ENCODE results near the gene CFAP298.

Gene CFAP298

GRCh38 chr21:32581732-32582131, 30.4 kb downstream of the CFAP298 start:
- H3K4me1 ChIP-seq (ENCODE audit: control insufficient read depth in 2 of 2, insufficient read depth in 1 of 2, low read depth in 1 of 2, low read length in 2 of 2), result no peaks in the 10 kb centered on the region
- no peak overlapping the region for H4K8ac ChIP-seq (ENCODE audit: low read depth, low read length)
- no peak overlapping the region for H2BK15ac ChIP-seq (ENCODE audit: low read length)
- WGBS, 2 donors (ENCODE audit: extremely low coverage in 2 of 2, insufficient read length in 2 of 2, insufficient replicate concordance in 1 of 2), result no CpG with 5 or more reads among the region's 13 CpGs
- H3K27me3 ChIP-seq (ENCODE audit: control insufficient read depth in 3 of 3, insufficient read depth in 3 of 3, low read depth in 1 of 3, low read length in 3 of 3), result no peaks in the 10 kb centered on the region
- no peak overlapping the region for H3K4ac ChIP-seq (ENCODE audit: low read length)
- H3K36me3 ChIP-seq (replicated peaks in 1 of 2; ENCODE audit: control insufficient read depth in 2 of 2, insufficient read depth in 2 of 2, low read length in 2 of 2), result no peaks in the 10 kb centered on the region
- no peak overlapping the region for H3K9ac ChIP-seq (ENCODE audit: low read depth, low read length, poor library complexity)
- H3K23ac ChIP-seq (ENCODE audit: low read depth, low read length, poor library complexity), result no peak overlapping the region
- no peak overlapping the region for H3K18ac ChIP-seq (ENCODE audit: low read length)
- no peak overlapping the region for H4K91ac ChIP-seq (ENCODE audit: low read depth, low read length, poor library complexity)
- no peak overlapping the region for H3K27ac ChIP-seq (replicated peaks; ENCODE audit: low read length)
- H3K9me3 ChIP-seq (replicated peaks in 1 of 2; ENCODE audit: control insufficient read depth in 2 of 2, insufficient read depth in 1 of 2, low read depth in 1 of 2, low read length in 2 of 2), result no peaks in the 10 kb centered on the region
- H3K79me1 ChIP-seq (ENCODE audit: low read depth, low read length), result peaks cover 2% of the 10 kb centered on the region
- H2AFZ ChIP-seq (ENCODE audit: low read length), result no peak overlapping the region
- H3K4me2 ChIP-seq (ENCODE audit: insufficient read depth, low read length, poor library complexity, severe bottlenecking), result no peak overlapping the region
- no peak overlapping the region for H3K4me3 ChIP-seq (ENCODE audit: low read length in 2 of 2)
- H2BK120ac ChIP-seq (ENCODE audit: low read depth, low read length), result no peak overlapping the region
- H3K14ac ChIP-seq (ENCODE audit: low read length), result no peak overlapping the region
- no peak overlapping the region for H2BK5ac ChIP-seq (ENCODE audit: low read length)
- H2AK5ac ChIP-seq (ENCODE audit: low read depth, low read length), result no peak overlapping the region
- no peak for DNase-seq (ENCODE audit: low spot score)
- no peak overlapping the region for H2BK12ac ChIP-seq (ENCODE audit: low read length)

- H3K14ac ChIP-seq (ENCODE audit: low read length), result no peak overlapping the region
- H3K36me3 ChIP-seq (replicated peaks in 1 of 2; ENCODE audit: control insufficient read depth in 2 of 2, insufficient read depth in 2 of 2, low read length in 2 of 2), result no peaks in the 10 kb centered on the region
- no peak overlapping the region for H2AFZ ChIP-seq (ENCODE audit: low read length)
- no peak overlapping the region for H3K23ac ChIP-seq (ENCODE audit: low read depth, low read length, poor library complexity)
- no peak for DNase-seq (ENCODE audit: low spot score)
- no peak overlapping the region for H3K9ac ChIP-seq (ENCODE audit: low read depth, low read length, poor library complexity)
- H3K27ac ChIP-seq (replicated peaks; ENCODE audit: low read length), result no peak overlapping the region
- H4K91ac ChIP-seq (ENCODE audit: low read depth, low read length, poor library complexity), result no peak overlapping the region
- no peaks in the 10 kb centered on the region for H3K4me1 ChIP-seq (ENCODE audit: control insufficient read depth in 2 of 2, insufficient read depth in 1 of 2, low read depth in 1 of 2, low read length in 2 of 2)
- no peak overlapping the region for H3K4me3 ChIP-seq (ENCODE audit: low read length in 2 of 2)
- no CpG with 5 or more reads among the region's 13 CpGs for WGBS, 2 donors (ENCODE audit: extremely low coverage in 2 of 2, insufficient read length in 2 of 2, insufficient replicate concordance in 1 of 2)
- H2BK120ac ChIP-seq (ENCODE audit: low read depth, low read length), result no peak overlapping the region
- H3K4ac ChIP-seq (ENCODE audit: low read length), result no peak overlapping the region
- H2BK15ac ChIP-seq (ENCODE audit: low read length), result no peak overlapping the region
- peaks cover 2% of the 10 kb centered on the region for H3K79me1 ChIP-seq (ENCODE audit: low read depth, low read length)
- no peak overlapping the region for H3K4me2 ChIP-seq (ENCODE audit: insufficient read depth, low read length, poor library complexity, severe bottlenecking)
- H3K9me3 ChIP-seq (replicated peaks in 1 of 2; ENCODE audit: control insufficient read depth in 2 of 2, insufficient read depth in 1 of 2, low read depth in 1 of 2, low read length in 2 of 2), result no peaks in the 10 kb centered on the region
- no peaks in the 10 kb centered on the region for H3K27me3 ChIP-seq (ENCODE audit: control insufficient read depth in 3 of 3, insufficient read depth in 3 of 3, low read depth in 1 of 3, low read length in 3 of 3)
- H2AK5ac ChIP-seq (ENCODE audit: low read depth, low read length), result no peak overlapping the region
- no peak overlapping the region for H2BK12ac ChIP-seq (ENCODE audit: low read length)
- H2BK5ac ChIP-seq (ENCODE audit: low read length), result no peak overlapping the region
- no peak overlapping the region for H3K18ac ChIP-seq (ENCODE audit: low read length)
- no peak overlapping the region for H4K8ac ChIP-seq (ENCODE audit: low read depth, low read length)
These were observed 31.2 kb downstream of the CFAP298 start for GRCh38 chr21:32580949-32581348.

GRCh38 chr21:32578107-32578691, 34.0 kb downstream of the CFAP298 start:
- Histone ChIP-seq H3K14ac (ENCODE audit: low read length) (no peak overlapping the region), H3K9me3 (replicated peaks in 1 of 2; ENCODE audit: control insufficient read depth in 2 of 2, insufficient read depth in 1 of 2, low read depth in 1 of 2, low read length in 2 of 2) (no peaks in the 10 kb centered on the region), H2BK120ac (ENCODE audit: low read depth, low read length) (no peak overlapping the region), H2AFZ (ENCODE audit: low read length) (peak overlapping the region; percentile 72), H2BK12ac (ENCODE audit: low read length) (no peak overlapping the region), H3K79me1 (ENCODE audit: low read depth, low read length) (no peaks in the 10 kb centered on the region), H2BK5ac (ENCODE audit: low read length) (no peak overlapping the region), H3K27ac (replicated peaks; ENCODE audit: low read length) (no peak overlapping the region), H3K4me2 (ENCODE audit: insufficient read depth, low read length, poor library complexity, severe bottlenecking) (no peak overlapping the region), H4K91ac (ENCODE audit: low read depth, low read length, poor library complexity) (no peak overlapping the region), H3K4ac (ENCODE audit: low read length) (no peak overlapping the region), H3K4me3 (ENCODE audit: low read length in 2 of 2) (no peak overlapping the region), H3K18ac (ENCODE audit: low read length) (peak overlapping the region; percentile 81), H3K36me3 (replicated peaks in 1 of 2; ENCODE audit: control insufficient read depth in 2 of 2, insufficient read depth in 2 of 2, low read length in 2 of 2) (no peaks in the 10 kb centered on the region), H3K4me1 (ENCODE audit: control insufficient read depth in 2 of 2, insufficient read depth in 1 of 2, low read depth in 1 of 2, low read length in 2 of 2) (no peaks in the 10 kb centered on the region), H3K23ac (ENCODE audit: low read depth, low read length, poor library complexity) (peak overlapping the region; percentile 82), H3K27me3 (ENCODE audit: control insufficient read depth in 3 of 3, insufficient read depth in 3 of 3, low read depth in 1 of 3, low read length in 3 of 3) (peaks cover 0 to 11% (median 0%) of the 10 kb centered on the region in 3 experiments), H3K9ac (ENCODE audit: low read depth, low read length, poor library complexity) (peak overlapping the region; percentile 12), H4K8ac (ENCODE audit: low read depth, low read length) (no peak overlapping the region), H2AK5ac (ENCODE audit: low read depth, low read length) (no peak overlapping the region), H2BK15ac (ENCODE audit: low read length) (no peak overlapping the region)
- no CpG with 5 or more reads among the region's 15 CpGs for WGBS, 2 donors (ENCODE audit: extremely low coverage in 2 of 2, insufficient read length in 2 of 2, insufficient replicate concordance in 1 of 2)
- no peak for DNase-seq (ENCODE audit: low spot score)

- Histone ChIP-seq H2AK5ac (ENCODE audit: low read depth, low read length) (no peak overlapping the region), H3K79me1 (ENCODE audit: low read depth, low read length) (no peaks in the 10 kb centered on the region), H3K4me1 (ENCODE audit: control insufficient read depth in 2 of 2, insufficient read depth in 1 of 2, low read depth in 1 of 2, low read length in 2 of 2) (no peaks in the 10 kb centered on the region), H2BK5ac (ENCODE audit: low read length) (no peak overlapping the region), H3K4me3 (ENCODE audit: low read length in 2 of 2) (no peak overlapping the region), H3K18ac (ENCODE audit: low read length) (no peak overlapping the region), H3K4ac (ENCODE audit: low read length) (no peak overlapping the region), H2BK15ac (ENCODE audit: low read length) (no peak overlapping the region), H2BK12ac (ENCODE audit: low read length) (no peak overlapping the region), H3K36me3 (replicated peaks in 1 of 2; ENCODE audit: control insufficient read depth in 2 of 2, insufficient read depth in 2 of 2, low read length in 2 of 2) (no peaks in the 10 kb centered on the region), H3K9ac (ENCODE audit: low read depth, low read length, poor library complexity) (no peak overlapping the region), H4K91ac (ENCODE audit: low read depth, low read length, poor library complexity) (no peak overlapping the region), H3K23ac (ENCODE audit: low read depth, low read length, poor library complexity) (no peak overlapping the region), H3K27me3 (ENCODE audit: control insufficient read depth in 3 of 3, insufficient read depth in 3 of 3, low read depth in 1 of 3, low read length in 3 of 3) (peaks cover 0 to 12% (median 0%) of the 10 kb centered on the region in 3 experiments), H3K9me3 (replicated peaks in 1 of 2; ENCODE audit: control insufficient read depth in 2 of 2, insufficient read depth in 1 of 2, low read depth in 1 of 2, low read length in 2 of 2) (no peaks in the 10 kb centered on the region), H4K8ac (ENCODE audit: low read depth, low read length) (no peak overlapping the region), H3K14ac (ENCODE audit: low read length) (peak overlapping the region; percentile 50), H3K27ac (replicated peaks; ENCODE audit: low read length) (no peak overlapping the region), H2BK120ac (ENCODE audit: low read depth, low read length) (no peak overlapping the region), H3K4me2 (ENCODE audit: insufficient read depth, low read length, poor library complexity, severe bottlenecking) (no peak overlapping the region), H2AFZ (ENCODE audit: low read length) (no peak overlapping the region)
- WGBS, 2 donors (ENCODE audit: extremely low coverage in 2 of 2, insufficient read length in 2 of 2, insufficient replicate concordance in 1 of 2), result no CpG with 5 or more reads among the region's 11 CpGs
- DNase-seq (ENCODE audit: low spot score), result no peak
These were observed 36.2 kb downstream of the CFAP298 start for GRCh38 chr21:32576011-32576410.
